ENCODE measurements around the gene IARS1. TPM values are rescaled to one million over a fixed set of nuclear protein-coding genes. Genes with fewer than 3 reads are reported as not detected.

The IARS1 gene
- total RNA-seq, 1 donor from 2014 or later: 63.8 TPM

- Histone ChIP-seq H3K4me3 (no peak overlapping the region), H3K27me3 (no peaks in the 10 kb centered on the region), H3K36me3 (peaks cover 5 to 54% of the 10 kb centered on the region in 2 donors), H3K9me3 (no peaks in the 10 kb centered on the region), H3K27ac (no peak overlapping the region), H3K4me1 (peaks cover 6% of the 10 kb centered on the region)
- intact Hi-C loops (cut with DNase I): loop anchor here (10.0 kb wide), 2 partner anchors 163 to 1093 kb away; no protein-coding TSS in a partner anchor
- TF ChIP-seq, protein P1, sequence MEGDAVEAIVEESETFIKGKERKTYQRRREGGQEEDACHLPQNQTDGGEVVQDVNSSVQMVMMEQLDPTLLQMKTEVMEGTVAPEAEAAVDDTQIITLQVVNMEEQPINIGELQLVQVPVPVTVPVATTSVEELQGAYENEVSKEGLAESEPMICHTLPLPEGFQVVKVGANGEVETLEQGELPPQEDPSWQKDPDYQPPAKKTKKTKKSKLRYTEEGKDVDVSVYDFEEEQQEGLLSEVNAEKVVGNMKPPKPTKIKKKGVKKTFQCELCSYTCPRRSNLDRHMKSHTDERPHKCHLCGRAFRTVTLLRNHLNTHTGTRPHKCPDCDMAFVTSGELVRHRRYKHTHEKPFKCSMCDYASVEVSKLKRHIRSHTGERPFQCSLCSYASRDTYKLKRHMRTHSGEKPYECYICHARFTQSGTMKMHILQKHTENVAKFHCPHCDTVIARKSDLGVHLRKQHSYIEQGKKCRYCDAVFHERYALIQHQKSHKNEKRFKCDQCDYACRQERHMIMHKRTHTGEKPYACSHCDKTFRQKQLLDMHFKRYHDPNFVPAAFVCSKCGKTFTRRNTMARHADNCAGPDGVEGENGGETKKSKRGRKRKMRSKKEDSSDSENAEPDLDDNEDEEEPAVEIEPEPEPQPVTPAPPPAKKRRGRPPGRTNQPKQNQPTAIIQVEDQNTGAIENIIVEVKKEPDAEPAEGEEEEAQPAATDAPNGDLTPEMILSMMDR (IDR thresholded peaks at IDR 0.05): no peak
- TF ChIP-seq POLR2AphosphoS5 (IDR thresholded peaks at IDR 0.05; ENCODE audit: insufficient read depth in 1 of 2, low read depth in 1 of 2) (no peak), POLR2A (IDR thresholded peaks at IDR 0.05) (no peak)
- no peak for DNase-seq (ENCODE audit: extremely low spot score in 2 of 2)
Observed at GRCh38 chr9:92298036-92298435, 4.5 kb upstream of the IARS1 start.

DNA sequence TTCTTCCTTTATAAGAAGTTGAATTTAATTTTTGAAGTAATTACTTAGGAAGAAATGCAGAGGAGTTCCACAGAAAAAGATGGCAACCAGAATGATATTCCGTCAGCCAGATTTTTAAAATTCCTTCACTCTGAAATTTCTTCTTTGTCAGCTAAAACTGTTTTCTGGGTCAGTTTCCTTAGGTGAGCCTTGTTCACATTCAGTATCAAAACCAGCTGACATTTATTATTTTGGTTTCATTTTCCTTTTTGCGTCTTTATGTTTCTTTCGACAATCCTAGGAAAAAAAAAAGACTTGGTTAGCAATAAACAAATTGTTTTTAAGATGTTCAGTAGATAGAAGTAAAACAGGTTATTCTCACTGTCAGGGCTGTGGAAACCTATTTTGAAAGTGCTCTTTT is 4.1 kb upstream of the IARS1 start:
- Histone ChIP-seq H3K9me3 (no peaks in the 10 kb centered on the region), H3K36me3 (peaks cover 5 to 50% of the 10 kb centered on the region in 2 donors), H3K27ac (no peak overlapping the region), H3K27me3 (no peaks in the 10 kb centered on the region), H3K4me3 (no peak overlapping the region), H3K4me1 (peaks cover 10% of the 10 kb centered on the region)
- no peak for TF ChIP-seq POLR2A (IDR thresholded peaks at IDR 0.05)
- TF ChIP-seq, protein P1 (IDR thresholded peaks at IDR 0.05): no peak
- TF ChIP-seq POLR2AphosphoS5 (IDR thresholded peaks at IDR 0.05; ENCODE audit: insufficient read depth in 1 of 2, low read depth in 1 of 2): no peak
- no peak for DNase-seq (ENCODE audit: extremely low spot score in 2 of 2)
- intact Hi-C loops (cut with DNase I): loop anchor here (10.0 kb wide), 2 partner anchors 163 to 1093 kb away; no protein-coding TSS in a partner anchor

- no peak overlapping the region for H3K4me3 ChIP-seq
- intact Hi-C loops (cut with DNase I): loop anchor here (10.0 kb wide), 2 partner anchors 161 to 1091 kb away; no protein-coding TSS in a partner anchor
- H3K27me3 ChIP-seq: no peaks in the 10 kb centered on the region
- H3K4me1 ChIP-seq: peaks cover 22% of the 10 kb centered on the region
- no peak overlapping the region for H3K27ac ChIP-seq
- DNase-seq (ENCODE audit: extremely low spot score in 2 of 2): no peak
- H3K36me3 ChIP-seq: peaks cover 0 to 34% of the 10 kb centered on the region in 2 donors
- TF ChIP-seq, protein P1 (IDR thresholded peaks at IDR 0.05): no peak
- TF ChIP-seq POLR2A (IDR thresholded peaks at IDR 0.05) (no peak), POLR2AphosphoS5 (IDR thresholded peaks at IDR 0.05; ENCODE audit: insufficient read depth in 1 of 2, low read depth in 1 of 2) (no peak)
- H3K9me3 ChIP-seq: no peaks in the 10 kb centered on the region
Observed at GRCh38 chr9:92295827-92296258, 2.3 kb upstream of the IARS1 start.

- no peak for DNase-seq (ENCODE audit: extremely low spot score in 2 of 2)
- peaks cover 0 to 30% of the 10 kb centered on the region in 2 donors for H3K36me3 ChIP-seq
- H3K4me1 ChIP-seq: peaks cover 22% of the 10 kb centered on the region
- no peaks in the 10 kb centered on the region for H3K27me3 ChIP-seq
- intact Hi-C loops (cut with DNase I): loop anchor here (10.0 kb wide), 2 partner anchors 161 to 1091 kb away; no protein-coding TSS in a partner anchor
- TF ChIP-seq, protein P1 (IDR thresholded peaks at IDR 0.05): no peak
- TF ChIP-seq POLR2AphosphoS5 (IDR thresholded peaks at IDR 0.05; ENCODE audit: insufficient read depth in 1 of 2, low read depth in 1 of 2) (no peak), POLR2A (IDR thresholded peaks at IDR 0.05) (no peak)
- H3K4me3 ChIP-seq: no peak overlapping the region
- H3K27ac ChIP-seq: no peak overlapping the region
- H3K9me3 ChIP-seq: no peaks in the 10 kb centered on the region
Observed at GRCh38 chr9:92295240-92295790, 1.8 kb upstream of the IARS1 start.

DNA sequence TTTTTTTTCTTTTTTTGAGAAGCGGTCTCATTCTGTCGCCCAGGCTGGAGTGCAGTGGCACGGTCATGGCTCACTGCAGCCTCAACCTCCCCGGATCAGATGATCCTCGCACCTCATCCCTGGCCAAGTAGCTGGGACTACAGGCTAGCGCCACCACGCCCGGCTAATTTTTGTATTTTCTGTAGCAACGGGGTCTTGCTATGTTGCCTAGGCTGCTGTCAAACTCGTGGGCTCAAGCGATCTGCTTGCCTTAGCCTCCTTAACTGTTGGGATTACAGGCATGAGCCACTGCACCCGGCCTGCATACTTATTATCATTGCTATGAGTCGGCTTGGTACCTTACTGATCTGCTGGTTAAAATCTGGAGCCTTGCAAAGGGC is 790 bp upstream of the IARS1 start:
- Histone ChIP-seq H3K4me1 (peaks cover 22% of the 10 kb centered on the region), H3K27ac (peak overlapping the region; percentile 61), H3K9me3 (no peaks in the 10 kb centered on the region), H3K4me3 (peak overlapping the region; percentile 72 to 74), H3K36me3 (peaks cover 0 to 20% of the 10 kb centered on the region in 2 donors), H3K27me3 (no peaks in the 10 kb centered on the region)
- TF ChIP-seq POLR2A (IDR thresholded peaks at IDR 0.05): no peak
- no peak for TF ChIP-seq POLR2AphosphoS5 (IDR thresholded peaks at IDR 0.05; ENCODE audit: insufficient read depth in 1 of 2, low read depth in 1 of 2)
- TF ChIP-seq, protein P1 (IDR thresholded peaks at IDR 0.05): no peak
- intact Hi-C loops (cut with DNase I): loop anchor here (10.0 kb wide), 2 partner anchors 159 to 1089 kb away; no protein-coding TSS in a partner anchor
- DNase-seq (ENCODE audit: extremely low spot score in 2 of 2): no peak

Data from vagina (tissue), 2 donors.